ENCODE results near the gene HAUS7. TPM values are rescaled to one million over a fixed set of nuclear protein-coding genes. Genes with fewer than 3 reads are reported as not detected.

Gene HAUS7
- total RNA-seq, 6 donors from 2014 or later, result 3.7 to 61.8 (median 23.0) TPM

- peak within 1 kb of the TSS; percentile 18 to 64 (median 59) for H3K27ac ChIP-seq
- peak within 1 kb of the TSS; percentile 37 to 67 (median 52) for H3K4me3 ChIP-seq
- DNase-seq (peak; percentile 36 to 92), ATAC-seq (ENCODE audit: low FRiP score in 2 of 2) (peak in 1 of 2 donors; percentile 90)
- no peaks in the 10 kb centered on the region for H3K9me3 ChIP-seq
- 49% methylated on average over 38 of the region's 75 CpGs; no CpG with 5 or more reads in 1 of the 2 donors for WGBS, 2 donors
- TF ChIP-seq POLR2AphosphoS5 (IDR thresholded peaks at IDR 0.05) (no peak), POLR2A (IDR thresholded peaks at IDR 0.05) (no peak), CTCF (IDR thresholded peaks at IDR 0.05) (no peak), EP300 (IDR thresholded peaks at IDR 0.05) (no peak)
- H3K4me1 ChIP-seq, result peaks cover 0 to 13% (median 4%) of the 10 kb centered on the region in 4 donors
- H3K36me3 ChIP-seq, result no peaks in the 10 kb centered on the region
- H3K27me3 ChIP-seq, result no peaks in the 10 kb centered on the region
Observed at GRCh38 chrX:153411255-153411987, 59.0 kb downstream of the HAUS7 start, which contains the start of gene ZFP92. ZFP92 (plus strand) TSS chrX:153411472; CDS start chrX:153418323, 6,851 bp downstream.

- ATAC-seq (ENCODE audit: low FRiP score in 2 of 2) (no peak), DNase-seq (no peak)
- no peaks in the 10 kb centered on the region for H3K36me3 ChIP-seq
- no peaks in the 10 kb centered on the region for H3K9me3 ChIP-seq
- peak overlapping the region in 3 of 4 donors; percentile 46 to 67 (median 58) for H3K4me3 ChIP-seq
- H3K27ac ChIP-seq, result peak overlapping the region in 2 of 4 donors; percentile 61 to 64
- no peaks in the 10 kb centered on the region for H3K27me3 ChIP-seq
- peaks cover 0 to 13% (median 4%) of the 10 kb centered on the region in 4 donors for H3K4me1 ChIP-seq
- WGBS, 2 donors, result 63 to 70% methylated on average over 5 to 12 of the region's 12 CpGs
- no peak for TF ChIP-seq CTCF (IDR thresholded peaks at IDR 0.05)
- no peak for TF ChIP-seq POLR2AphosphoS5 (IDR thresholded peaks at IDR 0.05)
- no peak for TF ChIP-seq POLR2A (IDR thresholded peaks at IDR 0.05)
Observed at GRCh38 chrX:153410888-153411254, 59.5 kb downstream of the HAUS7 start.

GRCh38 chrX:153410373-153410772 is 60.0 kb downstream of the HAUS7 start:
- Histone ChIP-seq H3K36me3 (no peaks in the 10 kb centered on the region), H3K4me1 (peaks cover 0 to 13% (median 4%) of the 10 kb centered on the region in 4 donors), H3K4me3 (no peak overlapping the region), H3K27ac (no peak overlapping the region), H3K9me3 (no peaks in the 10 kb centered on the region), H3K27me3 (no peaks in the 10 kb centered on the region)
- no peak for ATAC-seq (ENCODE audit: low FRiP score in 2 of 2)
- no peak for TF ChIP-seq EP300 (IDR thresholded peaks at IDR 0.05)
- TF ChIP-seq POLR2AphosphoS5 (IDR thresholded peaks at IDR 0.05), result no peak
- TF ChIP-seq CTCF (IDR thresholded peaks at IDR 0.05), result no peak
- no peak for TF ChIP-seq POLR2A (IDR thresholded peaks at IDR 0.05)
- WGBS, 2 donors, result 83 to 87% methylated on average over 8 to 15 of the region's 15 CpGs
- DNase-seq, result no peak

GRCh38 chrX:153409414-153410101 is 60.8 kb downstream of the HAUS7 start:
- ATAC-seq (ENCODE audit: low FRiP score in 2 of 2) (no peak), DNase-seq (no peak)
- H3K27me3 ChIP-seq, result no peaks in the 10 kb centered on the region
- WGBS, 2 donors, result 89 to 91% methylated on average over 16 to 27 of the region's 30 CpGs
- H3K27ac ChIP-seq, result no peak overlapping the region
- no peaks in the 10 kb centered on the region for H3K9me3 ChIP-seq
- TF ChIP-seq POLR2AphosphoS5 (IDR thresholded peaks at IDR 0.05), result no peak
- TF ChIP-seq EP300 (IDR thresholded peaks at IDR 0.05), result no peak
- TF ChIP-seq CTCF (IDR thresholded peaks at IDR 0.05), result no peak
- no peak for TF ChIP-seq POLR2A (IDR thresholded peaks at IDR 0.05)
- peaks cover 0 to 11% (median 4%) of the 10 kb centered on the region in 4 donors for H3K4me1 ChIP-seq
- H3K4me3 ChIP-seq, result no peak overlapping the region
- H3K36me3 ChIP-seq, result no peaks in the 10 kb centered on the region
